Fibroblast of peridontal ligament (primary cell): ENCODE measurements around the gene RPS27A.
"Not testable (repeated sequence)": the region's sequence is repeated elsewhere in the genome, so short reads cannot be mapped to it uniquely, and the experiment has no call there.

Source experiments
- DNase-seq: peaks from one replicate; pipeline ENCODE4 v3.0.0-alpha.2; 2010; ENCODE audit errors: extremely low read depth

The RPS27A gene

DNA sequence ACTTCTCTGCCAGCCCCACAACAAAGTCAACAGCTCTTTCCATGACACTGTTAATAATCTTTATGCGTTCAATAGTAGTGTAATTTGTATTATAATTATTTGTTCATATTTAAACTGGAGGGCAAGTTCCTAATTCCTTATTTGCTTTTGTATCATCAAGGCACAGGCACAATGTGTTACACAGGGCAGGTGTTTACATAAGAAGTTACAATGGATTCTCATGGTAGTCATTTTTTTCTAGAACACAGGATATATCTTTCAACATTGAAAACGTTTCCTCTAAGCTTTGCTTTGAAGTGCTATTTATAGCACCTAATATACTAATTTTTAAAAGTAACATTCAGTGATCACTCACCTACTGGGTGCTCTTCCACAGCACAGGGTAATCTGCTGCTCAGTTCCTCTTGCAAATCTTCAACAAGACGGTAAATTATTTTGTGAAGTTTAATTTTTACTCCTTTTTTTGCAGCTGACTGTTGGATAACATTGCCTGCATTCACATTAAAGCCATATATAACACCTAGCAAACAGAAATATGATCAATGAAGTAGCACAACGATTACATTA lies 7.3 kb downstream of the RPS27A start:
- no peak for DNase-seq

DNA sequence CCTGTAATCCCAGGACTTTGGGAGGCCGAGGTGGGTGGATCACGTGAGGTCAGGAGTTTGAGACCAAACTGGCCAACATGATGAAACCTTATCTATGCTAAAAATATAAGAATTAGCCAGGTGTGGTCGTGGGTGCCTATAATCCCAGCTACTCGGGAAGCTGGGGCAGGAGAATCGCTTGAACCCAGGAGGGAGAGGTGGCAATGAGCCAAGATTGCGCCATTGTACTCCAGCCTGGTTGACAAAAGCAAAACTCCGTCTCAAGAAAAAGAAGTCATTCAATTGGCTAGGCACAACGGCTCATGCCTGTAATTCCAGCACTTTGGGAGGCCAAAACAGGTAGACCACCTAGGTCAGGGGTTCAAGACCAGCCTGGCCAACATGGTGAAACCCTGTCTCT lies 9.1 kb downstream of the RPS27A start:
- not testable (repeated sequence) for DNase-seq

DNA sequence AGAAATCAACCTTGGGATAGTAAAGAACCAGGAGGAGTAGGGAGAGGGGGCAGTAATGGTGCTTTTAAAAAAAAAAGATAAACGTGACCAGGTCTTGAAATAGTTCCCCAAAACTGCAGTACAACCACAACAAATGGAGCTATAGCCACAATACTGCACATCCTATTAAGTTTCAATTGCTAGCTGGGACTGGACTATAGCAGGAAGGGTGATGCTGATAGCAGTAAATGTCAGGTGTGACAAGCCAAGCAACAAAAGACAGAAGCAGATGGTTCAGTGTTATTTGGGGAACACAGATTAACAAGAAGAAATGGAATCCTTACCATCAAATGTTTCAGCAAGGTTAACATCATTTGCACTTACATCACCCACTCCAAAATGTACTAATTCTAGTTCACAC lies 10.1 kb downstream of the RPS27A start:
- DNase-seq: no peak

DNA sequence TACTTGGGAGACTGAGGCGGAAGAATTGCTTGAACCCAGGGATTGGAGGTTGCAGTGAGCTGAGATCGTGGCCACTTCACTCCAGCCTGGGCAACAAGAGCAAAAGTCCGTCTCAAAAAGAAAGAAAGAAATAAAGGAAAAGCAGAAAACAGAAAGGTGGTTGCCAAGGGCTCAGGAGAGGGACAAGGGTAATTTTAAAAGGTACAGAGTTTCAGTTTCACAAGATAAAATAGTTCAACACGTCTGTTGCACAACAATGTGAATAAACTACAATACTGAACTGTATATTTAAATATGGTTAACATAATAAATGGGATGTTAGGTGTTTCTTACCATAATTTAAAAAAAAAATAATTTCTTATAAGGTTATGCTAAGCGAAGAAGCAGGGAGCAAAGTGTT lies 12.9 kb downstream of the RPS27A start:
- DNase-seq: no peak

DNA sequence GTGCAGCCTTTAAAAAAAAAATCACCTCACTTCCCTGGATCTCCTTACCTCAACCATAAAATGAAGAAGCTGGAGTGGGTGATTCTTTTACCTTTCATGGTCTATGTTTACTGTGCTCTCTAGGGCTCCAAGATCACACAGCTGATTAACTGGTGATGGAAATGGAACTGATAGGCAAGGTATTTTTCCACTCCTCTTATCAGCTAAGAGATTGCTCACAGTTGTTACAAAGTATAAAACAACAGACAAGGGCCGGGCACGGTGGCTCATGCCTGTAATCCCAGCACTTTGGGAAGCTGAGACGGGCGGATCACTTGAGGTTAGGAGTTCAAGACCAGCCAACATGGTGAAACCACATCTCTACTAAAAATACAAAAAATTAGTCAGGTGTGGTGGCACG lies 14.5 kb downstream of the RPS27A start:
- no peak for DNase-seq

DNA sequence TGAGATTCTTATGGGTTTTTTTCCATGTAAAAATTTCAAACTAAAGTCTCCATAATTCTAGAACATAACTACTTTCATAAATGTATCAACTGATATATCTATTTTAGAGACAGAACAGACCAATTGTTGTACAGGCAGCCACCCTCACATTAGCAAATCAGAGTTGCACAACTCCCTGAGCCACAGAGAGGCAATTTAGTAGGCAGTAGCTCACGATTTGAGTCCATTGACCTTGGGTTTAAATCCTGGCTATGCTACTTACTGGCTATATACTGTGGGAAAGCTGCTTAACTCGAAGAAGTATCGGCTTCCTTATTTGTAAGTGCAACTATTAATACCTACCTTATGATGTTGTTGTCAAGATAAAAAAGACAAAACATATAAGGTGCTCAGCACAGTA lies 20.3 kb downstream of the RPS27A start:
- DNase-seq: no peak

DNA sequence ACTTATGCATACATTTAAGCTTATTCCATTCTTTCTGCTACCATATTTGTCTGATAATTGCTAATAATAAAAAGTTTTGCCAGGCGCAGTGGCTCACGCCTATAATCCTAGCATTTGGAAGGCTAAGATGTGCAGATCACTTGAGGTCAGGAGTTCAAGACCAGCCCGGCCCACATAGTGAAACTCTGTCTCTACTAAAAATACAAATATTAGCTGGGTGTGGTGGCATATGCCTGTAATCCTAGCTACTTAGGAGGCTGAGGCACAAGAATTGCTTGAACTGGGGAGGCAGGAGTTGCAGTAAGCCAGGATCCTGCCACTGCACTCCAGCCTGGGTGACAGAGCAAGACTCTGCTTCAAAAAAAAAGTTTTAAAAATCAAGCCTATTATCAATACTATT lies 27.1 kb downstream of the RPS27A start:
- DNase-seq: not testable (repeated sequence)

DNA sequence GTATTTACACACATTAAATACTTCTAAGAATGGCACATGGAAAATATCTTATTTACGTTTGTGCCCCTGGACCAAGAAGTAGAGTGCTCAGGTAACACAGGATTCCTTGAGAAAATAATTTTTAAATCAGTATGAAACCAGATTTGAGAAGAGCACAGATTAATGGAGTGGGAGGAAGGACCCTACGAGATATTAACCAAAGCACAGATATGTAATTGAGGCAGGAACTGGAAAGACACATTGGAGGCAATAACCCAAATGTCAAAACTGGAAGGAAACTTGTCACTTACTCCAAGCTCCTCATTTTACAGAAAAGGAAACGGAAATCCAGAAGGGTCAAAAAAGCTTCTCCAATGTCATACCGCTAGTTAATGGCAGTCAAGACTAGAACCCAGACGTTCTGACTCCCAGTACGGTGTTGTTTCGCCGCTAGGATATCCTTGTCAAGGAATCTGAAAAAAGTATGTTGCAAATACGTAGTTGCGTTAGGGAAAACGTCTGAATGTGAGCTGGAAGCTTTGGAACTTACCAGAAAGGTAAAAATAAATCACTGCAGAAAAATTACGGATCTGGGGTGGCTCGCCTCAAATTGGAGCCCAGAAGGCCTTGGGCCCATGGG lies 35.9 kb downstream of the RPS27A start:
- DNase-seq: no peak

DNA sequence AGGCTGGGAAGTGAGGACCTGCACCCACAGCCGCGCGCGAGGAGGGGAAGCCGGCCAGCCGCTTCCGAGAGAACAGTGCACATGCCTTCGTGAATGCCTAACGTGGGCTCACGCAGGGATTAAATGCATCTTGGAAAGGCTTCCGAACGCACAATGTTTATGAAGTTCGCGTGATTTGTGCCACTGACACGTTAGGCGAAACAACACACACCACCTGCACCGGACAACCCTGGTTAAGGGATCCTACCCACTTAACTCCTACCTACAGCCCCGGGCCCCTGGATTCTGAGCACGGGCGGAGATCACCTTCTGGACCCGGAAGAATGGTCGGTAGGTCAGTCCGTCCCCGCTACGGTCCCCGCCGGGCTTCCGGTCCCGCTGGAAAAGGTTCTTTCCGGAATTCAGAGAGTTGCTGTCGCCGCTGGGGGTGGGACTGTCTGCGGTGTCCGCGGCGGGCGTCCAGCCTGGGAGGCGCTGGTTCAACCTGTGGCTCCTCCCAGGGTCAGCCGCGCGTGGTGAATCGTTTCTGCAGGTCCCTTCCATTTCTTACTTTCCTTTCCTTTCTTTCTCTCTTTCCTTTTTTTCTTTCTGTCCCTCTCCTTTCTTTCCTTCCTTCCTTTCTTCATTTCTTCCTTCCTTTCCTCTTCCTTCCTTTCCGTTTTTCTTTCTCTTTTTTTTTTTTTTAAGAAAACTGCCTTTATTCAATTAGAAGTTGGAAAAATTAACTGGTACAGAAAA lies 36.6 kb downstream of the RPS27A start, which contains the start of gene MTIF2:
Gene MTIF2 (minus strand): TSS at position 325 of the 738 bp plus-strand sequence. CDS start 5,373 bp downstream, outside the sequence.
- DNase-seq: peak; percentile 89

DNA sequence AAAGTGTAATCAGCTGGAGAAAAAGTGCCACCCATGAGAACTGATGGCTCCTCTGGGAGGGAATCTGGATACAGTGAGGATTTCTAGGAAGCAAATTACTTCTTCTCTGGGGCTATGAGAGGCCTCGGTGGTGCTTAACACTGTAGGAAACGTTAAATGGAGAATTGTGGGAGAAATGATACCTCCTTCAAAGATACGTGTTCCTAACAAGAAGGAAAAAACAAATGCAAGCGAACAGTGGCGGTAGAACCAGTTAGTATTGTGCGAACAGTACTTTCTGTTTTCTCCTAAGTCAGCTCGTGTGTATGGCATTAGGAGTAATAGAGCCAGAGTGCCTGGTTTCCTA lies 37.1 kb downstream of the RPS27A start:
- peak; percentile 26 for DNase-seq

DNA sequence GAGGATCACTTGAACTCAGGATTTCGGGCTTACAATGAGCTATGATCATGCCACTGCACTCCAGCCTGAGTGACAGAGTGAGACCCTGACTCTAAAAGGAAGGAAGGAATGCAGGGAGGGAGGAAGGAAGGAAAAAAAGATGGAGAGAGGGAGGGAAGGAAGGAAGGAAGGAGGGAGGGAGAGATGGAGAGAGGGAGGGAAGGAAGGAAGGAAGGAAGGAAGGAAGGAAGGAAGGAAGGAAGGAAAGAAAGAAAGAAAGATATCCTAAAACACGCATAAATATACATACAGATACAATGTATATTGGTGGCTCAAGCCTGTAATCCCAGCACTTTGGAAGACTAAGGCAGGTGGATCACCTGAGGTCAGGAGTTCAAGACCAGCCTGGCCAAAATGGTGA lies 41.9 kb downstream of the RPS27A start:
- DNase-seq: not testable (repeated sequence)

DNA sequence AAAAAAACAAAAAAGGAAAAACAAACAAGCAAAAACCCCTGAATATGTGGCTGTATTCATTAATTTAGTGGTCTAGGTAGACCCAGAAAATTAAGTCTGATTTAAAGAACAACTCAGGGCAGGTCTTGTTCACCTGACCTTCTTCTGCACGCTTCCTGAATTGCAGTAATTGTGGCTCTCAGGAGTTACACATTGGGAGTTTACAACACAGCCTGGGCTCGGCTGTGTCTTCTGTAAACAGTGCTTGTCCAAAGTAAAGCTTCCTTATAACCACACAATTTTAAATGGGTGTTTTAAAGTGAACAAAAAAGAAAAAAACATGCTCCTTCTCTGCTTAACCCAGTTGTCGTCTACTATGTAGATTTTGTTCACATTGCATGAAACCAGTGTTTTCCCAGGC lies 44.8 kb downstream of the RPS27A start:
- no peak for DNase-seq

DNA sequence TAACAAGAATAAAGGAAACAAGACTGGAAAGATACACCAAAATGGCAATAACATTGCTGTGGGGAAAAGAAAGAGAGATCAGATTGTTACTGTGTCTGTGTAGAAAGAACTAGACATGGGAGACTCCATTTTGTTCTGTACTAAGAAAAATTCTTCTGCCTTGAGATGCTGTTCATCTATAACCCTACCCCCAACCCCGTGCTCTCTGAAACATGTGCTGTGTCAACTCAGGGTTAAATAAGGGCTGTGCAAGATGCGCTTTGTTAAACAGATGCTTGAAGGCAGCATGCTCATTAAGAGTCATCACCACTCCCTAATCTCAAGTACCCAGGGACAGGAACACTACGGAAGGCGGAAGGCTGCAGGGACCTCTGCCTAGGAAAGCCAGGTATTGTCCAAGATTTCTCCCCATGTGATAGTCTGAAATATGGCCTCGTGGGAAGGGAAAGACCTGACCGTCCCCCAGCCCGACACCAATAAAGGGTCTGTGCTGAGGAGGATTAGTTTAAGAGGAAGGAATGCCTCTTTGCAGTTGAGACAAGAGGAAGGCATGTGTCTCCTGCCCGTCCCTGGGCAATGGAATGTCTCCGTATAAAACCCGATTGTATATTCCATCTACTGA lies 46.8 kb downstream of the RPS27A start:
- not testable (repeated sequence) for DNase-seq

DNA sequence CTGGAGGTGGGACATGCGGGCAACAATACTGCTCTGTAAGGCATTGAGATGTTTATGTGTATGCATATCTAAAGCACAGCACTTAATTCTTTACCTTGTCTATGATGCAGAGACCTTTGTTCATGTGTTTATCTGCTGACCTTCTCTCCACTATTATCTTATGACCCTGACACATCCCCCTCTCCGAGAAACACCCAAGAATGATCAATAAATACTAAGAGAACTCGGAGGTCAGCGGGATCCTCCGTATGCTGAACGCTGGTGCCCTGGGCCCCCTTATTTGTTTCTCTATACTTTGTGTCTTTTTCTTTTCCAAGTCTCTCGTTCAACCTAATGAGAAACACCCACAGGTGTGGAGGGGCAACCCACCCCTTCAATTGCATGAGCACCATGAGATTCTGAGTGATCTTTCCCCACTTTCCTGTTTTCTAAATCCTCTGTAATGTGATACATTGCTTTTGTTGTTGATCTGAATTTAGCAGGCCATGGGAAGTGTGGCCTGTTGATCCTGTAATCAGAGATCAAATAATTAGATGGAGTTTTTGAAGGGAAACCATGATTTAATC lies 47.5 kb downstream of the RPS27A start:
- not testable (repeated sequence) for DNase-seq

DNA sequence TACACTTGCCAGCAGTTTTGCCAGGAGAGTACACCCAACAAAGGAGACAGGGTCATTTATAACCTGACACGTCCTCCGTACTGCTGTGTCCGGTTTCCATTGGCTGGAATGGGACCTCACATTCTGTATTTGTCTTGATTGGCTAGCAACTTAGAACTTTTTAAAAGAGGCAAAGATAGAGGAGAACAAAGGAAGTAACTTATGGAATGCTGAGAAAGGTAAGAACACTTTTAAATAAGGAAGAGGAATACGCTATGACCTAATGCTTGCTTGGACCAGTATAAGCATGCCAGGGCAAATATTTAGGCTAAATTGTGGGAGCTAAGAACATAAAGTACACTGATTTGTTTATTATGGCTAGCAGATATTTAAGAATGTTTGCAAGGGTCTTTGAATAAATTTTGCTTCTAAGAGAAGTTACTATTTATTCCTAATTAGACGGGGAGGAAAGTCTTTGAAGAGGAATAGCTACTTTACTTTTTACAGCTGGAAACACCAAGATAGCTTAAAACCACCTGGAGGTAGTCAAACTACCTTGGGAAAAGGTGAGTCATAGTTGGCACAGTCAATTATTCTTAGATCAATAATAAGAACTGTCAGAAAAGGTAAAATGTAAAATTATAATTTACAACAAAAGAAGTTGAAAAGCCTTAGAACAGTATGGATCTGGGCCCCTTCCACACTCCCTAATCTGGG lies 48.5 kb downstream of the RPS27A start:
- not testable (repeated sequence) for DNase-seq

DNA sequence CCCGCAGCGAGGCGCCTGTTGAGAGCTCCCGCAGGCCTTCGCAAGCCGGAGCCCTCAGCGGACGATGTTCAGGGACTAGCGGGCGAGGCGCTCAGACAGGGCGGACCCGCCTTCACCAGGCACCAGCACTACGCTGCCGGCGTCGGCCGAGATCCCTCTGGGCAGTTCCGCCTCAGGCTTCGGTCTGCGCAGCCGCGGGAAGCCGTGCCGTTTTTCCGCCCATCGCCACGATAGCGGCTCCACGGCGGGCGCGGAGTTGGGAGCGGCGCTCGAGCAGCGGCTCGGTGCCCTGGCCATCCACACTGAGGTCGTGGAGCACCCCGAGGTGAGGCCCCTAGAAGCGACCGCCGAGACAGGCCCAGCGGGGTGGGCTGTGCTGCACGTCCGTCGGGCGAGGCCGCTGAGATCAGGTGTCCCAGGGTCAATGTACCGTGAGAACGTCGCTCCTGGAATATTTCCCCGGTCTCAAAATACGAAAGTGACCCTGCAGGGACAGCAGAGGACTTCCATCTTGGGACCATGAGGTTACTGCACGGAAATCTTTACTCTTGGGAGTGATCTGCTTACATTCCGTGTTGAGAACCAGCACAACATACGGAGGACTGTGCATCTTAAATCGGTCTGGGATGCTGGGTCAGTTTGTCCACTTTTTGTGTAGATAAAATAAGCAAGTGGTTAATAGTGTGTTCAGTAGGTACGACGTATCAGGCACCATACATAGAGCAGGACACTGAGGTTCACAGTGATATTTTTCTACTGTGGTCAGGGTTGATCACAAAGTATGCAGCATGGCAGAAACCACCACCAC lies 49.8 kb downstream of the RPS27A start:
- peak; percentile 79 for DNase-seq

DNA sequence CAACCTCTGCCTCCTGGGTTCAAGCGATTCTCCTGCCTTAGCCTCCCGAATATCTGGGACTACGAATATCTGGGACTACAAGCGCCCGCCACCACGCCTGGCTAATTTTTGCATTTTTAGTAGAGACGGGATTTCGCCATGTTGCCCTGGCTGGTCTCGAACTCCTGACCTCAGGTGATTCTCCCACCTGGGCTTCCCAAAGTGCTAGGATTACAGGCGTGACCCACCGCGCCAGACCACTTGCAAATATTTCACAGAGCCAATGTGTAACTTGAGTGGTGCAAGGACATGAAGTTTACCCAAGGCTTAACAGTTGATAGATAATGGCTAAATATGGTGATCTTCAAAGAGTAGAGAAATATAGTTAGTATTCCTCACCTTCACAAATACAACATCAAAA lies 50.6 kb downstream of the RPS27A start:
- no peak for DNase-seq
